Neural cell (in vitro differentiated cells): ENCODE measurements around the gene DOHH. TPM values are rescaled to one million over a fixed set of nuclear protein-coding genes. Genes with fewer than 3 reads are reported as not detected.
"Not testable (repeated sequence)": the region's sequence is repeated elsewhere in the genome, so short reads cannot be mapped to it uniquely, and the experiment has no call there.

Experiments used
- H2AFZ ChIP-seq: fragments of 200-600, 300-800 bp; sonication (generic), shearing (Covaris generic); 2 replicates; pipeline ENCODE4 v1.6.0; 2014; ENCODE audit warnings: low read depth, mild to moderate bottlenecking, antibody characterized with exemption, low read length, moderate library complexity
- H3F3A ChIP-seq: fragments of 200-600 bp; shearing (Covaris generic); 2 replicates; pipeline ENCODE4 v1.6.1; 2016; ENCODE audit warnings: mild to moderate bottlenecking, moderate library complexity, mixed read lengths, antibody characterized with exemption, low read length; ENCODE audit not compliant: insufficient read depth, poor library complexity, severe bottlenecking
- H3K27ac ChIP-seq: fragments of 200-600, 300-800 bp; sonication (generic), shearing (Covaris generic); 2 replicates; pipeline ENCODE4 v1.5.1; 2014; ENCODE audit warnings: mild to moderate bottlenecking, low read length, moderate library complexity
- H3K27me3 ChIP-seq: fragments of 300-800, 200-600 bp; sonication (generic), shearing (Covaris generic); 2 replicates; pipeline ENCODE4 v1.6.0; 2014; ENCODE audit warnings: mild to moderate bottlenecking, low read depth, low read length, moderate library complexity; ENCODE audit not compliant: insufficient read depth
- H3K36me3 ChIP-seq: fragments of 300-800, 200-600 bp; sonication (generic), shearing (Covaris generic); 2 replicates; pipeline ENCODE4 v1.5.1; 2014; ENCODE audit warnings: mild to moderate bottlenecking, antibody characterized with exemption, low read length, moderate library complexity; ENCODE audit not compliant: insufficient read depth
- H3K4me2 ChIP-seq: fragments of 300-800, 200-600 bp; sonication (generic), shearing (Covaris generic); 2 replicates; pipeline ENCODE4 v1.6.0; 2014; ENCODE audit warnings: mild to moderate bottlenecking, low read length
- H3K4me3 ChIP-seq: fragments of 300-800, 200-600 bp; sonication (generic), shearing (Covaris generic); 2 replicates; pipeline ENCODE4 v1.5.1; 2014; ENCODE audit warnings: mild to moderate bottlenecking, low read length, moderate library complexity
- H3K79me2 ChIP-seq: fragments of 200-600 bp; shearing (Covaris generic); replicated peaks from 2 replicates; pipeline ENCODE4 v1.6.0; 2014; ENCODE audit warnings: mild to moderate bottlenecking, low read length, moderate library complexity; ENCODE audit not compliant: insufficient read depth
- H3K9ac ChIP-seq: fragments of 300-800, 200-600 bp; sonication (generic), shearing (Covaris generic); 2 replicates; pipeline ENCODE4 v1.6.1; 2016; ENCODE audit warnings: mild to moderate bottlenecking, low read length, mixed read lengths
- H3K9me2 ChIP-seq: fragments of 200-600 bp; shearing (Covaris generic); 2 replicates; pipeline ENCODE4 v1.6.1; 2016; ENCODE audit warnings: mild to moderate bottlenecking, low read length, mixed read lengths; ENCODE audit not compliant: insufficient read depth
- H3K9me3 ChIP-seq: fragments of 200-600, 300-800 bp; sonication (generic), shearing (Covaris generic); 2 replicates; pipeline ENCODE4 v1.6.1; 2016; ENCODE audit warnings: mild to moderate bottlenecking, mixed run types, low read length, moderate library complexity, mixed read lengths
- H4K20me1 ChIP-seq: fragments of 200-600 bp; shearing (Covaris generic); 2 replicates; pipeline ENCODE4 v1.6.1; 2016; ENCODE audit warnings: mild to moderate bottlenecking, mixed run types; ENCODE audit not compliant: insufficient read depth
- EP300 ChIP-seq: fragments of 450-650 bp; conservative IDR thresholded peaks from 2 replicates; pipeline ENCODE4 v1.6.1; 2014; ENCODE audit warnings: antibody characterized with exemption, mild to moderate bottlenecking, moderate library complexity; ENCODE audit not compliant: poor library complexity, severe bottlenecking
- EZH2 ChIP-seq: fragments of 200-600, 300-800 bp; shearing (Covaris generic), sonication (generic); IDR thresholded peaks from 2 replicates; pipeline ENCODE4 v1.6.1; 2014; ENCODE audit warnings: antibody characterized with exemption, low read length, borderline replicate concordance, mild to moderate bottlenecking; ENCODE audit not compliant: insufficient read depth, poor library complexity, severe bottlenecking
- MXI1 ChIP-seq: fragments of 450-650 bp; conservative IDR thresholded peaks from 2 replicates; pipeline ENCODE4 v1.6.1; 2014; ENCODE audit warnings: antibody characterized with exemption, mild to moderate bottlenecking; ENCODE audit not compliant: poor library complexity, severe bottlenecking
- POLR2AphosphoS5 ChIP-seq: IDR thresholded peaks from 2 replicates; pipeline ENCODE4 v1.6.1; 2012
- RAD21 ChIP-seq: fragments of 450-650 bp; conservative IDR thresholded peaks from 2 replicates; pipeline ENCODE4 v1.6.1; 2014; ENCODE audit warnings: antibody characterized with exemption, mild to moderate bottlenecking, moderate library complexity
- SMC3 ChIP-seq: fragments of 450-650 bp; conservative IDR thresholded peaks from 2 replicates; pipeline ENCODE4 v1.6.1; 2014; ENCODE audit warnings: antibody characterized with exemption, mild to moderate bottlenecking, moderate library complexity; ENCODE audit not compliant: poor library complexity
- polyA plus RNA-seq: library from polyadenylated mRNA; depleted of rRNA; stranded (reverse); fragments of >200 nt; gene quantifications from 2 replicates; pipeline ENCODE4 v1.2.3, GENCODE V29; 2014
- TF ChIP-seq, protein P1 (sequence below): fragments of 450-650 bp; IDR thresholded peaks from 2 replicates; pipeline ENCODE4 v1.5.1; 2014; ENCODE audit warnings: antibody characterized with exemption, mild to moderate bottlenecking, moderate library complexity; ENCODE audit not compliant: poor library complexity, severe bottlenecking
- TF ChIP-seq, protein P2 (sequence below): IDR thresholded peaks from 2 replicates; pipeline ENCODE4 v1.6.1; 2012; ENCODE audit warnings: borderline replicate concordance

Gene DOHH
- polyA plus RNA-seq, 1 donor from 2014 or later: 20.3 TPM

DNA sequence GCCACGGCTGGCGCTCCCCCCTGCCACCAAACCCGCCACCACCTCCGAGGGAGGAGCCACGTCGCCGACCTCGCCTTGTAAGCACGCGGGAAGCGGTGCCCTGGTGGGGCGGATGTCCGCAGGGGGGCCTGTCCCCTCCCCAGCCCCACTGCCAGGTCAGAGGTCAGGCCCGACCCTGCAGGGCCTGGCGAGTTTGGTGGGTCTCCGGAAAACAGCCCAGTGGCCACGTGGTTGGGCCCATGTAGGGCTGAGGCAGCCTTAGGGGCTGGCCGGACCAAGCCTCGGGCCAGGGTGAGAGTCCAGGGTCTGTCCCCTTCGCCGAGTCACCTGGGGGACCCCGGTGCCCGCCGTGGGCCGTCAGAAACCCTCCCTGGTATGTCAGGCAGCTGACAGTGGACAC is 46.6 kb downstream of the DOHH start:
- Histone ChIP-seq H3K4me3 (no peak overlapping the region), H2AFZ (no peak overlapping the region), H4K20me1 (no peaks in the 10 kb centered on the region), H3K79me2 (no peaks in the 10 kb centered on the region), H3F3A (no peaks in the 10 kb centered on the region), H3K9me3 (no peaks in the 10 kb centered on the region), H3K27me3 (no peaks in the 10 kb centered on the region), H3K36me3 (no peaks in the 10 kb centered on the region), H3K9me2 (no peaks in the 10 kb centered on the region), H3K27ac (no peak overlapping the region), H3K4me2 (no peak overlapping the region), H3K9ac (no peak overlapping the region)
- TF ChIP-seq, protein P1, sequence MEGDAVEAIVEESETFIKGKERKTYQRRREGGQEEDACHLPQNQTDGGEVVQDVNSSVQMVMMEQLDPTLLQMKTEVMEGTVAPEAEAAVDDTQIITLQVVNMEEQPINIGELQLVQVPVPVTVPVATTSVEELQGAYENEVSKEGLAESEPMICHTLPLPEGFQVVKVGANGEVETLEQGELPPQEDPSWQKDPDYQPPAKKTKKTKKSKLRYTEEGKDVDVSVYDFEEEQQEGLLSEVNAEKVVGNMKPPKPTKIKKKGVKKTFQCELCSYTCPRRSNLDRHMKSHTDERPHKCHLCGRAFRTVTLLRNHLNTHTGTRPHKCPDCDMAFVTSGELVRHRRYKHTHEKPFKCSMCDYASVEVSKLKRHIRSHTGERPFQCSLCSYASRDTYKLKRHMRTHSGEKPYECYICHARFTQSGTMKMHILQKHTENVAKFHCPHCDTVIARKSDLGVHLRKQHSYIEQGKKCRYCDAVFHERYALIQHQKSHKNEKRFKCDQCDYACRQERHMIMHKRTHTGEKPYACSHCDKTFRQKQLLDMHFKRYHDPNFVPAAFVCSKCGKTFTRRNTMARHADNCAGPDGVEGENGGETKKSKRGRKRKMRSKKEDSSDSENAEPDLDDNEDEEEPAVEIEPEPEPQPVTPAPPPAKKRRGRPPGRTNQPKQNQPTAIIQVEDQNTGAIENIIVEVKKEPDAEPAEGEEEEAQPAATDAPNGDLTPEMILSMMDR: no peak
- TF ChIP-seq MXI1 (no peak), SMC3 (no peak), EP300 (no peak), EZH2 (no peak), RAD21 (no peak), POLR2AphosphoS5 (no peak)
- TF ChIP-seq, protein P2, sequence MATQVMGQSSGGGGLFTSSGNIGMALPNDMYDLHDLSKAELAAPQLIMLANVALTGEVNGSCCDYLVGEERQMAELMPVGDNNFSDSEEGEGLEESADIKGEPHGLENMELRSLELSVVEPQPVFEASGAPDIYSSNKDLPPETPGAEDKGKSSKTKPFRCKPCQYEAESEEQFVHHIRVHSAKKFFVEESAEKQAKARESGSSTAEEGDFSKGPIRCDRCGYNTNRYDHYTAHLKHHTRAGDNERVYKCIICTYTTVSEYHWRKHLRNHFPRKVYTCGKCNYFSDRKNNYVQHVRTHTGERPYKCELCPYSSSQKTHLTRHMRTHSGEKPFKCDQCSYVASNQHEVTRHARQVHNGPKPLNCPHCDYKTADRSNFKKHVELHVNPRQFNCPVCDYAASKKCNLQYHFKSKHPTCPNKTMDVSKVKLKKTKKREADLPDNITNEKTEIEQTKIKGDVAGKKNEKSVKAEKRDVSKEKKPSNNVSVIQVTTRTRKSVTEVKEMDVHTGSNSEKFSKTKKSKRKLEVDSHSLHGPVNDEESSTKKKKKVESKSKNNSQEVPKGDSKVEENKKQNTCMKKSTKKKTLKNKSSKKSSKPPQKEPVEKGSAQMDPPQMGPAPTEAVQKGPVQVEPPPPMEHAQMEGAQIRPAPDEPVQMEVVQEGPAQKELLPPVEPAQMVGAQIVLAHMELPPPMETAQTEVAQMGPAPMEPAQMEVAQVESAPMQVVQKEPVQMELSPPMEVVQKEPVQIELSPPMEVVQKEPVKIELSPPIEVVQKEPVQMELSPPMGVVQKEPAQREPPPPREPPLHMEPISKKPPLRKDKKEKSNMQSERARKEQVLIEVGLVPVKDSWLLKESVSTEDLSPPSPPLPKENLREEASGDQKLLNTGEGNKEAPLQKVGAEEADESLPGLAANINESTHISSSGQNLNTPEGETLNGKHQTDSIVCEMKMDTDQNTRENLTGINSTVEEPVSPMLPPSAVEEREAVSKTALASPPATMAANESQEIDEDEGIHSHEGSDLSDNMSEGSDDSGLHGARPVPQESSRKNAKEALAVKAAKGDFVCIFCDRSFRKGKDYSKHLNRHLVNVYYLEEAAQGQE: no peak

DNA sequence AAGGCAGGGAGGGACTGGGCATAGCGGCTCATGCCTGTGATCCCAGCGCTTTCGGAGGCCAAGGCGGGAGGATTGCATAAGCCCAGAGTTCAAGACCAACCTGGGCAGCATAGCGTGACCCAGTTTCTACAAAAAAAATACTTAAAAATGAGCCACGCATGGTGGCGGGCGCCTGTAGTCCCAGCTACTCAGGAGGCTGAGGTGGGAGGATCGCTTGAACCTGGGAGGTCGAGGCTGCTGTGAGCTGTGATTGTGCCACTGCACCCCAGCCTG is 47.6 kb downstream of the DOHH start:
- H3K27ac ChIP-seq, H3K9me3 ChIP-seq, H3K27me3 ChIP-seq, H3K4me3 ChIP-seq, H3K9ac ChIP-seq, H4K20me1 ChIP-seq, H3K4me2 ChIP-seq, H2AFZ ChIP-seq, H3F3A ChIP-seq, H3K79me2 ChIP-seq, H3K9me2 ChIP-seq, H3K36me3 ChIP-seq: not testable (repeated sequence)

DNA sequence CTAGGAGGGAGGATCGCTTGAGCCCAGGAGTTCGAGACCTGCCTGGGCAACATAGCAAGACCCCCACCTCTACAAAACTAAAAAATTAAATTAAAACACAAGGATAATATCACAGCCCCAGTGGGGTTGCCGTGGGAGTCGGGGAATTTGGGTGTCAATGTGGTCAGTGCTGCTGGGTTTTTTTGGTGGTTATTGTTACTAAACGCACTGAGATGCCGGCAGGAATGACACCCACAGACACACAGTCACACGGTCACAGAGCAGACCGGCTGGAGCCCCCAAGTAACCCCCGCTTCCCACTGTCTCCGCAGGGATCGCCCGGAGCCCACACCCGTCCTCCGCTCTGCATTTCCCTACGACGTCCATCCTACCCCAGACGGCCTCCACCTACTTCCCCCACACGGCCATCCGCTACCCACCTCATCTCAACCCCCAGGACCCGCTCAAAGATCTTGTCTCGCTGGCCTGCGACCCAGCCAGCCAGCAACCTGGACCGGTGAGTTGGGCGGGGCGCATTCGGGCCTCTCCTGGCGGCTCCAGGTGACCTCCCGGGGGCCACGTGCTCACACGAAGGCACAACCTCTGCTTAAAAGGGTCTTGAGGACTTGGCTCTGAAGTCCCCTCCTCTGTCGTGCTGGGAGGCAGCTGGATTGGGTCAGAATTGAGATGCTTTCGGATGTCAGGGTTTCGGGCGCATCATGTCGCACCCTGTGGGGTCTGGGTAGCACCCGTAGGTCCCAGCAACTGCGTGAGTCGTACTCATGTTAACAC is 48.1 kb downstream of the DOHH start:
- no peak overlapping the region for H3K4me2 ChIP-seq
- no peak overlapping the region for H3K9ac ChIP-seq

More for the DNA sequence above, 48.1 kb downstream of the DOHH start:
- Histone ChIP-seq H2AFZ (no peak overlapping the region), H3F3A (no peaks in the 10 kb centered on the region), H3K4me3 (no peak overlapping the region), H3K79me2 (no peaks in the 10 kb centered on the region), H3K27ac (no peak overlapping the region), H3K9me2 (no peaks in the 10 kb centered on the region), H3K36me3 (no peaks in the 10 kb centered on the region), H3K9me3 (no peaks in the 10 kb centered on the region), H3K27me3 (no peaks in the 10 kb centered on the region), H4K20me1 (no peaks in the 10 kb centered on the region)
- no peak for TF ChIP-seq MXI1
- TF ChIP-seq POLR2AphosphoS5: no peak
- TF ChIP-seq, protein P2: no peak
- TF ChIP-seq, protein P1: no peak
